ENCODE measurements around the gene POU4F3.
"Not testable (repeated sequence)": the region's sequence is repeated elsewhere in the genome, so short reads cannot be mapped to it uniquely, and the experiment has no call there.

POU4F3 gene, protein sequence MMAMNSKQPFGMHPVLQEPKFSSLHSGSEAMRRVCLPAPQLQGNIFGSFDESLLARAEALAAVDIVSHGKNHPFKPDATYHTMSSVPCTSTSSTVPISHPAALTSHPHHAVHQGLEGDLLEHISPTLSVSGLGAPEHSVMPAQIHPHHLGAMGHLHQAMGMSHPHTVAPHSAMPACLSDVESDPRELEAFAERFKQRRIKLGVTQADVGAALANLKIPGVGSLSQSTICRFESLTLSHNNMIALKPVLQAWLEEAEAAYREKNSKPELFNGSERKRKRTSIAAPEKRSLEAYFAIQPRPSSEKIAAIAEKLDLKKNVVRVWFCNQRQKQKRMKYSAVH

DNA sequence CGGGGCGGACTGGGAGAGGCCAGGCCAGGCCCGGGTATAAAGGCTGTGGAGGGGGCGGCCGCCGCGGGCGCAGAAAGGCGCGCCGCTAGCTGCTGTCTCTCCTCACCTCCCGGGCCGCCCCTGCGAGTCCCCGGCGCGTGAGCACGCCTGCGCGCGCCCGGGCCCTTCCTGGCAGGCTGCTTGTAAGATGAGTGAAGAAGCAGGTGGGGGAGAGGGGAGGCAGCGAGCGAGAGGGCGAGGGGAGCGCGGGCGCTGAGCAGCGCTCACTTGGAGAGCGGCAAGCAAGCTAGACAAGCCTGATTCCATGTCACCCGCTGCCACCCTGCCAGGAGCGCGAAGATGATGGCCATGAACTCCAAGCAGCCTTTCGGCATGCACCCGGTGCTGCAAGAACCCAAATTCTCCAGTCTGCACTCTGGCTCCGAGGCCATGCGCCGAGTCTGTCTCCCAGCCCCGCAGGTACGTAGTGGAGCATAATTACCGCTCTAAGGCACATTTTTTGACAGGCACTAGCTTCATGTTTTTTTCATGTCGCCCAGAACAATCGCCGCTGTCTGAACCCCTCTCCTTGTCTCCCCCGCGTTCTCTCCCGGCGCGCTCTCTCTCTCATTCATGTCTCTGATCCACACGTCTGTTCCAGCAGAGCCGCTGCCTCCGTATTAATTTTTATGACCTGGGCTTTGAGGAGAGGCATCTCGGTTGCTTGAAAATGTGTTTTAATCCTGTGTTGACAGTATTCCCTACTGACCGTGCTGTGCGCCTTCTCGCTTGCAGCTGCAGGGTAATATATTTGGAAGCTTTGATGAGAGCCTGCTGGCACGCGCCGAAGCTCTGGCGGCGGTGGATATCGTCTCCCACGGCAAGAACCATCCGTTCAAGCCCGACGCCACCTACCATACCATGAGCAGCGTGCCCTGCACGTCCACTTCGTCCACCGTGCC, at the start of gene POU4F3:
Gene POU4F3 (plus strand): TSS at position 66 of the 941 bp plus-strand sequence. CDS start 274 bp downstream, at position 340.
- peak; percentile 38 for DNase-seq

DNA sequence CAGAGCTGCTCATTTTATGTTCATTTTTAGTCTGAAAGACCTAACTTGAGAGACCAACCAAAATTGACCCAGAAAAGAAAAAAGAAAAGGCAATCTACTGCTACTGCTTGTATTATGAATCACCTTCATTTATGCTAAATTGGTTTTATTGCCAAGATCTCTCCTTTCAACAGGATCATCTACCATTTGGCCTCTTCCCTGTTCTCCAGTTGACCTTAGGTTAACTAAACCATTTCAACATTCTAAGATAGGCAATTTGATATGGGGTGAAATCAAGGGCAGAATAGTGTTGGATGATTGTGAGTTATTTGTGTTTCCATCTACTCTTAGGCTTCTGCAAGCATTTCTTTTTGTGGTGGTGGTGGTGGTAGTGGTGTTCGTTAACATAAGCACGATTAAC, 48.3 kb upstream of the POU4F3 start:
- DNase-seq, result no peak

DNA sequence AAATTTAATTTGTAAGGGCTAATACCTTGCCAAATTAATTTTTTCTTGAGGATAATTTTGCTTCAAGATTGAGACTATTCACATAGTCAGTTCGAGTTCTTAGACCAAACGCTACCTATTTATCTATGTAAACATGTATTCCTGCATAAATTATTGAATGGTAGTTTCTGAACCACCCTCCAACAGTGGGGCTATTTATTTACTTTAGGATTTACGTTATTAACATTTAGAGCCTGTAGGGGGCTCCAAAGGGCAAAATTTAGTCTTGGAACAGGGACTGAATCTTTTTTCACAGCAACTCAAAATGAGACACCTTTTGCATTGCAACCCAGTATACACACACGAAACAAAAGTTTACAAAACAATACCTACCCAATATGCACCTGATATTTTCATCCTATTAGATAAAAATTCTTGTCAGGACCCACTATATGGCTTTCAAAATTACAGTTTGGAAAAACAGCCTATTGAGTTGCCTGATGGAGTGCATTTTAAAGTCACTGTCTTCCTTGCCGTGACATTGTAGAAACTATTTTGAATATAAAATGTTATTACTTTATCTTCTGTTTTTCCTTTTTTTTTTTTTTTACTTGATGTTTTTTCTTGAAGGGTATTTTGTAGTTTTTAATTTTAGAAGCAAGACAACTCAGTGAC, 47.1 kb upstream of the POU4F3 start:
- peak; percentile 67 for DNase-seq

DNA sequence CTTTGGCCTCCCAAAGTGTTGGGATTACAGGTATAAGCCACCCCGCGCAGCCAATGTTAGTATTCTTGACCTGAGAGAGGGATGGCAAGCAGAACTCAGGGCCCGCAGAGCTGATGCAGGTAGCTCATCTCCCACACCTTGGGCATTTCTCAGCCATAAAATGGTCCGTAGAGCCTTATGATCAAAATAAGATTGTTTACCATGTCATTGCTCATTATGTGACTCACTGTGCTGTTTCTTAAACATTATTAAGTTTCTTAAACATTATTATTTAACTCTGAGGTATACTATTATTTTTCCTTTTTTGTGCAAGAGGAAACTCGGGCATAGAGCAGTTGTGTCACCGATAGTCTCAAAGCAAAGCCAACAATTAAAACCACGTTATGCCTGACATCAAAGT, 42.4 kb upstream of the POU4F3 start:
- no peak for DNase-seq

DNA sequence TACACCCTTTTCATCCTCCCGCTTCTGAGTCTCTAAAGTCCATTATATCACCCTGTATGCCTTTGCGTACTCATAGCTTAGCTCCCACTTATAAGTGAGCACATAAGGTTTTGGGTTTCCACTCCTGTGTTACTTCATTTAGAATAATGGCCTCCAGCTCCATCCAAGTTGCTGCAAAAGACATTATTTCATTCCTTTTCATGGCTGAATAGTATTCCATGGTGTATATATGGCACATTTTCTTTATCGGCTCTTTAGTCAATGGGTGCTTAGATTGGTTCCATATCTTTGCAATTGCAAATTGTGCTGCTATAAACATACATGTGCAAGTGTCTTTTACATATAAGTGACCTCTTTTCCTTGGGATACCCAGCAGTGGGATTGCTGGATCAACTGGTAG, 39.7 kb upstream of the POU4F3 start:
- not testable (repeated sequence) for DNase-seq

DNA sequence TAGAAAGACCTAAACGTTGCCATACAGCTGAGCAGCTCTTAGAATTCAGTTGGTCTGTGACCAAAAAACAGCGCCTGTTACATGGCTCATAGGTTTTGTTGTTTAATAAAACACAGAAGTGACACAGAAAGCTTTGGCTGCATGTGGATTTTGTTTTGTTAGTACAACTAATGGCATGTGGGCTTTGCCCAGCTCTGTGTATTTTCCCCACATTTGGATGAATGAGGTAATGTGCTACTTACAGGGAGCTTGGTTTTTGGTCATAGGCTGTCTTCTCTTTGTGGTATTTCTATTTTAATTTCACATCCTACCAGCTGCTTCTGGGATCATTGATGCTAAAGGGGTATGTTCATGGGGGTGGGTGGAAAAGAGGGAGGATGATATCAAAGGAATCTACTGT, 37.0 kb upstream of the POU4F3 start:
- DNase-seq, result no peak

DNA sequence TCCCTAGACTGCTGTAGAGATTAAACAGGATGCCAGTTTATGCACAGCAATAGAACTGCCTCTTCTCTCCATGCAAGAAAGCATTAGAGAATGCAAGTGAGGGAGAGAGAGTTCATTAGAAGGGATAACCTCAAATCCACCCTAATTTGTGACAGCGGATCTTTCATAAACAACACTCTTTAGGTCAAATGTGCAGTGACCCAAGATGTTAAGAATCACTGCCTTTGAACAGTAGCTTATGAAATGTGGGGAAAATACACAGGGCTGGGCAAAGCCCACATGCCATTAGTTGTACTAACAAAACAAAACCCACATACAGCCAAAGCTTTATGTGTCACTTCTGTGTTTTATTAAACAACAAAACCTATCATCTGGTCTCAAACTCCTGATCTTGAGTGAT, 36.2 kb upstream of the POU4F3 start:
- DNase-seq, result no peak

DNA sequence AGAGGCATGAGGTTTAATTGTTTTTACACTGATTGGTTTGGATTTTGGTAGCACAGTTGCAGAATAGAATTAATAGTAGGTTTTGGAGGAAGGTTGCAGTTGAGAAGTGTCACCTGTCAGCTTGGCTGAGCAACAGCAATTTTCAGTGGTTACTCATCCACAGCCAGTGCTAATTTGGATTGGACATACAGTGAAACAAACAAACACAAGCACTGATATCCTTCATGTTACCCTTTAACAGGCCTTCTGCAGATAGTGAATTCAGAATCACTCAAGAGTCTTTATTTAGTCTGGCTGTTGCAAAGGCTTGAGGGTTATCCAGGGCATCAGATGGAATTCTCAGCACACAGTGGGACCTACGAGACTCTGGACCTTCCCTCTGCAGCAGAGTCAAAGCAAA, 31.8 kb upstream of the POU4F3 start:
- DNase-seq, result peak; percentile 27

DNA sequence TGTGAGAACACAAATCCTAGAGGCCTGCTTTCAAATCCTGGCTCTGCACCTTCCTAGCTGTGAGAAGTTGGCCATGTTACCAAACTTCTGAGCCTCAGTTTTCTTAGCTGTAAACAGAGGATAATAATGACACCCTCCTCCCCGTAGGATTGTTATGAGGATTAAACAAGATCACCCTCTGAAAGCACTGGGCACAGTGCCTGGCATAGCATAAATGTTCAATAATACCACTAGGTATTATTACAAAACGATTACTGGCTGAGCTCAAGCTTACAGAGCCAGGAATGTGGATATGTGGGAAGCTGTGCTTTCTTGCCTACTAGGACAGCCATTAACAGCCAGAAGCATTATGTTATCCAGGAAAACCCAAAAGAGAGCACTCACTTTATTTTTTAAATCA, 30.8 kb upstream of the POU4F3 start:
- DNase-seq, result no peak

DNA sequence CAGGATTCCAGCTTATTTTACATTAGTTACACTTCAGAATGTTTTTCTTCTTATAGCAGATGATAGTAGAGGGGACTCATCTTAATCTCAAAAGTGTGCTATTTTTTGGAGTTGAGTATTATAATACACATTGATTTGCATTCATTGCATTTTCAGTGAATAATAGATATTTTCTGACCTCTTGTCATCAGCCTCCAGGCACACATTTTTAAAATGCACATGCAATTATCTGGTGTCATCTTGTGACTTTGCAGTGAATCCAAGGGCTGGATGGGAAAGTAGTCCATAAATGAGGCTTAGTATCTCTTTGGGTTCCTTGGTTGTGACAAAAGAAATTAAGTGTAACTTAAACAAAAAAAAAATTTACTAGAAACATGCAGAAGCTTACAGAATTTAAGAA, 28.1 kb upstream of the POU4F3 start:
- DNase-seq, result no peak

DNA sequence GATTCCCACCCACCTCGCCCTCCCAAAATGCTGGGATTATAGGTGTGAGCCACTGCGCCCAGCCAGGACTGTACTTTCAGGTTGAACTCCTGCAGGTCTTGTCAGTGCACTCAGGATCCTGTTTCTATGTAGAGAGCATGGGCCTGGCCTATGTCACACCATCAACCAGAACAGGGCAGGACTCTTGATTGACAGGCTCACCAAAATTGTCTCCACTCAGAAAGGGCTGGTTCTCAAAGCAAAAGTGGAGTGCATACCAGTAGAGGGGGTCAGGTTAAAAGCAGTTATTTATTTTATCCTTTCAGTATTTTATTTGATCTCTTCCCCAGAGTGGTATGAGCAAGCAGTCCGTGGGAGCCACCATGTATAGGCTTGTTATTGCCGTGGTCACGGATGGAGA, 27.4 kb upstream of the POU4F3 start:
- DNase-seq, result no peak

DNA sequence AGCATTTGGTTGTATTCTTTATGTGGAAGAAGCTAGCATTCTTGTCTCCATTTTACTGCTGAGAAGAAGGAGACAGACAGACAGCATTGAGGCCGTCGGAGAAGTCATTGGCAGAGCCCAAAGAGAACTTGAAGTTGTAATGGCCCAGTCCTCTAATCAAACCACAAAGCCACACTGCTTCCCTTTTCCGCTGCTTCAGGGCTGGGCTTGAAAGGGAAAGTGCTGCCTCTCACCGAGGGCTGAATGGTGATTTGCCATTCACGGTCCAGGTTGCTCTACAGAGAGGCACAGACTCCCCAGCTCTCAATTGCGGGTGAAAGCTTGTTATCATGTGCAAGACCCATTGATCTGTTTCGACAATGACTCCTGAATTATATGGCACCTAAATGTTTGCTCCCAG, 25.6 kb upstream of the POU4F3 start:
- DNase-seq, result no peak

DNA sequence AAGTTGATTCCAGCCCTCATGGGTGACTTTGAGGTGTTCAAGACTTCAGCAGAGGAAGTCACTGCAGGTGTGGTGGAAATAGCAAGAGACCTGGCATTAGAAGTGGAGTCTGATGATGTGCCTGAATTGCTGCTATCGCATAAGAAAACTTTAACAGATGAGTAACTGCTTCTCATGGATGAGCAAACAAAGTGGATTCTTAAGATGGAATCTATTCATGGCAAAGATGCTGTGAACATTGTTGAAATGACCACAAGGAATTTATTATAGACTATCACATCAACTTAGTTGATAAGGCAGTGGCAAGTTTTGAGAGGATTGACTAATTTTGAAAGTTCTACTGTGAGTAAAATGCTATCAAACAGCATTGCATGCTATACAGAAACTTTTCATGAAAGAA, 17.1 kb upstream of the POU4F3 start:
- DNase-seq, result no peak

DNA sequence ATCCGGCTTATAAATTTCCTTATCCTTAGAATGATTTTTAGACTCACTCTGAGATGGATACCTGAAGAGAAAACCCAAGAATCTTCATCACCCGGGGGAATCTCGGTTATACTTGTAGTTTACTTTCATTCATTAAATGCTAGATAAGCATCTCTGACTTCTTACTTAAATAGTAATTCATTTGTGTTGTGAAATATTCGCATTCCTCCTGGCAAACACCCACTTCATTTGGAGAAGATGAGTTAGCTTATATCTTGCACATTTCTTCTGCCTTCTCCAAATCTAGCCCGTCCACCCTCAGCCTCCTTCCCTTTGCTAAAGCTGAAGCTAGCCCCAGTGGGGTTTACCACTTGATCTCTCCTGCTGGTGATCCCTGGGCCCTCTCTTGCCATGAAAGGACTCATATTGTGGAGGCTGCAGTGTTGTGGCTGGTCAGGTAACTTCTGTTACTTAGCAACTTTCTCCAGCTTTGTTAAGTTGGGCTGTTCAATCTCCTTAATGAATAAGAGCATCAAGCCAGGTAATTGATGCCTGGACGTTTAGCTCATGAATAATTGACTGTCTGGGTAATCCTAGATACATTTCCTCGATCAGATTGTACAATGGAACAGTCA, 11.3 kb upstream of the POU4F3 start:
- DNase-seq, result no peak

DNA sequence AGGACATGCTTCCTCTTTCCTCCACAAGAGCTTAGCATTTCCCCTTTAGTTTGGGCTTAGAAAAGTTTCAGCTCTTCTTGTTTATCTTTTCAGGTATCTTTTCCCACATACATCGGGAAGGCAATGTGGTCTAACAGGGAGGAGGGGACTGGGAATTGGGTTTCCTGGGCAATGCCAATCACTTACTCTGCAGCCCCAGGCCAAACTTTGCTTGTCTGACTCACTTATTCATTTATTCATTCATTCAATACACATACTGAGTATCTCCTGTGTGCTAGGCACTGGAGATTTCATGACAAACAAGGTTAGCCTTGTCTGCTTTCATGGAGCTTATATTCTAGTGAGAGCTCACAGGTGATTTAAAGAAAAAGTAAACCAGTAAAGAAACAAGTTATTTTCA, 10.7 kb upstream of the POU4F3 start:
- DNase-seq, result no peak

DNA sequence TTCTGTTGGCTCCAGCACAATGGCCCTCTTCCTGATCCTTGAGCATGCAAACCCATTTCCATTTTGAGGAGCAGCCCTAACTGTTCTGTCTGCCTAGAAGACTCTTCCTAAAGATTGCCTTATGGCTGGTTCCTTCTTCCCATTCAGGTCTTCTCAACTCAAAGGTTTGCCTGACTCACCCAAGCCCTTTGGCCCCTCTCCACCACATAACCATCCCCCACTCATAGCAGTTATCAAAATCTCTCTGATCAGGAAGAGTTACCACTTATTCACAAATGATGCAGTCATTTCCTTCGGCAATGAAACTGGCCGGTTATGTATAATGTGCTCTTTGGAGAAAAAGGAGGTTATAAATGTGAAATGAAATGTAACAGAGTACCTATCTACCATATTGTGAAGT, 8.9 kb upstream of the POU4F3 start:
- DNase-seq, result no peak

DNA sequence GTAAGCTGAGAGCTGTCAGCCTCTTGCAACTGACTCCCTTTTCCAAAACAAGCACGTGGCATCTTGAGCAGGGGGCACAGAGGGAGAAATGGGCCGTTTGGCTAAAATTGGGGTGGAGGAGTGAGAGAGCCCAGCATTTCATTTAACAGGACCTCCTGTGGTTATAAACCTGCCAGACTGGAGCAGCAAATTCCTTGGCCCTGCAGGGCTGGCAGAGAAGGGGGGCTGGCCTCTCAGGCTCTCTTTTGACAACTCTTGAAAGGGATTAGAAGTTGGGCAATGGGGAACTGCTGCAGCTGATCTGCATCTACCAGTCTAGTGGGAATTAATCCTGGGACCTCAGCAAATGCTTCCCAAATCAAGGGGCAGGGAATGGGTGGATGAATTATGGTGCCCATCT, 7.2 kb upstream of the POU4F3 start:
- no peak for DNase-seq

DNA sequence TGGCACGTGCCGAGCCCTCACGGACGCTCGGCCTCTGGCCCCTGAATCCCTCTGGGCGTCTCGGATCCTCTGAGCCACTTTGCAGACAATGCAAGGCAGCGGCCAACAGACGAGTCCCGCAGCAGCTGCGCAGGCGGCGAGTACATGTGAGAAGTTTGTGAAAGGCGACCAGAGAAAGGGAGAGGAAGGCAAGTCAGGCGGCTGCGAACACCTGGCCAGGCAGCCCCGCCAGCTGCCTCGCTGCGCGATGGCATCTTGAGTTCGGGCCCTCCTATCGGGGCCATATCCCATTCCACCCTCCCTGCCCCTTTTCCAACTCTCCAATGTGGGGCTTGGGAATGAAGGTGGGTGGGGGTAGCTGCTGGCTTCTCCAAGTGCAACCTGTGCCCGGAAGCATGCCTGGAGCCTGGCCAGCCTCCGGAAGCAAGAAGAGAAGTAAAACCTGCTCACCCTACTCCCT, 4.5 kb upstream of the POU4F3 start:
- DNase-seq, result no peak

DNA sequence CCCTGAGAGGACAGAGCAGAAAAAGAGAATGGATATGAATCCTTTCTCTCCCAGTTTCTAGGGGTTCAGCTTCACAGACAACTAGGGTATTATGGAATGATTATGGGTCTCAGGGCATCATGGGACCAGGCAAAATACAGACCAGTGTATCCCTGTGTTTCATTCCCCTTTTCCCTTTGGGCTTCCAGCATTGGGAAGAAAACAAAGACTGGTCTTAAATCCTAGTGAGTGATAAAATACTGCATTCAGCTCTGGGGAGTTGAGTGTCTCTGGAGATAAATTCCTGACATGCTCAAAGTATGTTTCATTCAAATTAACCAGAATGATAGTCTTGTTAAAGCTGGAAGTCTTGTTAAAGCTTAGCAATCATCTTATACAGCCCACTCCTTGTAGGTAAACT, 2.4 kb upstream of the POU4F3 start:
- no peak for DNase-seq

DNA sequence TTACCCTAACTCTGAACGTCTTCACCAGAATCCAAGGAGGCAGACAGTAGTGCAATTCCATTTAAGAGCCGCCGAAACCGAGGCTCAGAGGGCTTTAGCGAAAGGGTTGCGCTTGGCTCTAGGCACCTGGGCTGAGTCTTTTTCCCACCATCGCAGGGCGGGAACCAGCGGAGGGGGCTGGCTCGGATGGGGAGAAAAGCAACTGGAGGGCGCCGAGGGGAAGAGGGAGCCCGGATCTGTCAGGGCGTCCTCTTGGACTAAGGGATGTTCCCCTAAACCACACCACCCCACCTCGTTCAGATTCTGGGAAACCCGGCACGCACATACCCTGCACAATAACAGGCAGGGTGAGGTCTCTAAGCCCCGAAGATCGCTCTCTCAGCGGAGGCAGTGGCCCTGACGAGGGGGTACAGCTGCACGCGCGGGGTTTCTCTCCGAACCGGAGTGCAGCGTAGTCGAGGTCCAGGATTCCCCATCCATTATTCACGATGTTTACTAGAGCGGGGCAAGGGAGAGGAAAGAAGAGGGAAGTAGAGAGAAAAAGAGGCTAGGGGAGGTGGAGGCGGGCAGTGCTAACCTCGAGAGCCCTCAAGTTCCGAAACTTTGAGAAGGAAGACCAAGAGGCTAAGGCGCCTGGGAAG, 1.3 kb upstream of the POU4F3 start:
- no peak for DNase-seq

DNA sequence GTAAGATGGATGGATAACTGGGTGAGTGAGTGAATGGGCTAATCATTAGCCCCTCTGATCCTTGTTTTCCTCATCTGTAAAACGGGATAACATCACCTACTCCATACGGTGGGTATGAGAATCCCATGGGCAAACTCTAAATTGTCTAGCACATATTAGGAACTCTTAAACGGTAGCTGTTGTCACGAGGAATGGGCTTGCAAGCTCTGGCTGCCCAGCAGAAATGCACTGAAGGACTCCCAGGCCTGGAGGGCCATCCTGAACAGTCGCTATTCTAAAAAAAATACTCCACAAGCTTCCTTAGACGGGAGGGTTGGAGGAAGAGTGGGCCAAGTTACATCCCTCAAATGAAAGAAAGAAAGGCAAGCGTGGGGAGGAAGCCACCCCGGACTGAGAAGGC, 711 bp upstream of the POU4F3 start:
- no peak for DNase-seq

DNA sequence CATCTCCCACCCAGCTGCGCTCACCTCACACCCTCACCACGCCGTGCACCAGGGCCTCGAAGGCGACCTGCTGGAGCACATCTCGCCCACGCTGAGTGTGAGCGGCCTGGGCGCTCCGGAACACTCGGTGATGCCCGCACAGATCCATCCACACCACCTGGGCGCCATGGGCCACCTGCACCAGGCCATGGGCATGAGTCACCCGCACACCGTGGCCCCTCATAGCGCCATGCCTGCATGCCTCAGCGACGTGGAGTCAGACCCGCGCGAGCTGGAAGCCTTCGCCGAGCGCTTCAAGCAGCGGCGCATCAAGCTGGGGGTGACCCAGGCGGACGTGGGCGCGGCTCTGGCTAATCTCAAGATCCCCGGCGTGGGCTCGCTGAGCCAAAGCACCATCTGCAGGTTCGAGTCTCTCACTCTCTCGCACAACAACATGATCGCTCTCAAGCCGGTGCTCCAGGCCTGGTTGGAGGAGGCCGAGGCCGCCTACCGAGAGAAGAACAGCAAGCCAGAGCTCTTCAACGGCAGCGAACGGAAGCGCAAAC, 1.1 kb downstream of the POU4F3 start:
- no peak for DNase-seq

All from NCI-H2029 (cell line).